Glomerular endothelial cell (primary cell): ENCODE measurements around the gene MAP4. TPM values are rescaled to one million over a fixed set of nuclear protein-coding genes. Genes with fewer than 3 reads are reported as not detected.

ENCODE experiments used
- DNase-seq: peaks from one replicate; pipeline ENCODE4 v3.0.0-alpha.2; 2011; ENCODE audit warnings: low read depth, low spot score; ENCODE audit errors: extremely low read depth
- total RNA-seq: library from RNA; depleted of rRNA; stranded (reverse); fragments of >200 nt; gene quantifications from 2 replicates; pipeline ENCODE4 v1.2.3, GENCODE V29; 2015

The MAP4 gene
- total RNA-seq, 1 donor from 2014 or later = 263 TPM

- no peak for DNase-seq
Observed at GRCh38 chr3:47867451-47868044, 148.7 kb downstream of the MAP4 start.

DNA sequence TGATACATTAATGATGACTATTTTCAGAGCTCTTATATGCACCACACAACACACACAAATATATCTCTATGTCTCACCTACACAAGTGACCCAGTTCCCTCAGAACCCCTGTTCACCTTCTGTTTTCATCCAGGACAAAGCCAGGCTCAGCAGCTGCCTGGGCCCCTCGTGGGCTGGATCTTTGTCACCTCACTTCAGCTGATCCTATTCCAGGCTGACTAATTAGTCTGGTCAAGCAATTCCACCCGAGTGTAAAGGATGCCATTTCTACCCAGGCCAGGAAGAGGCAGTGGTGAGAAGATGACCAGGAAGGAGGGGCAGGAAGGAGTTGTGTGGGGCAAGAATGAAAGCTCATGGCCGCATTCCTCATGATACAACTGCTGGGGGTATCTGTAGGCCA is 151.0 kb downstream of the MAP4 start:
- no peak for DNase-seq

GRCh38 chr3:47863391-47864128 is 152.7 kb downstream of the MAP4 start:
- DNase-seq = no peak

DNA sequence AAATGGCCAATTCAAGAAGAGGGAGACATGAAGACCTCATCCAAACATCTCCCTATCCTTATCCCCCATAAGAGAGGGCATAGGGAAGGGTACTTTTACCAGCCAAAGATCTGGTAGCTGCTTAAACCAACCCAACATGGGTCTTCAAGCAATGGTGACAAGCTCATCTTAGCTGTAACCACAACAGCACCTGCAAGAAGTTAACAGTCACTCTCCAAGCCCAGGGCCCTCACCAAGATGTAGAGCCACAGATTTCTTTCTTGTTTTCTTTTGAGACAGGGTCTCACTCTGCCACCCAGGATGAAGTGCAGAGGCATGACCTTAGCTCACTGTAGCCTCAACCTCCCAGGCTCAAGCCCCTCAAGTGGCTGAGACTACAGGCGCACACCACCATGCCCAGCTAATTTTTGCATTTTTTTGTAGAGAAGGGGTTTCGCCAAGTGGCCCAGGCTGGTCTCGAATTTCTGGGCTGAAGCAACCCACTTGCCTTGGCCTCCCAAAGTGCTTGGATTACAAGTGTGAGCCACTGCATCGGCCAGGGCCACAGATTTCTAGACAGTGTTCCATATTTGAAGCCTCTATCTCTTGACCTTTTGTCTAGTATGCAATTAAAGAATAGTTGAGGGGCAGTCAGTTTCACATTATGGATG is 156.1 kb downstream of the MAP4 start:
- no peak for DNase-seq

- no peak for DNase-seq
Observed at GRCh38 chr3:47857151-47857550, 159.1 kb downstream of the MAP4 start.

DNA sequence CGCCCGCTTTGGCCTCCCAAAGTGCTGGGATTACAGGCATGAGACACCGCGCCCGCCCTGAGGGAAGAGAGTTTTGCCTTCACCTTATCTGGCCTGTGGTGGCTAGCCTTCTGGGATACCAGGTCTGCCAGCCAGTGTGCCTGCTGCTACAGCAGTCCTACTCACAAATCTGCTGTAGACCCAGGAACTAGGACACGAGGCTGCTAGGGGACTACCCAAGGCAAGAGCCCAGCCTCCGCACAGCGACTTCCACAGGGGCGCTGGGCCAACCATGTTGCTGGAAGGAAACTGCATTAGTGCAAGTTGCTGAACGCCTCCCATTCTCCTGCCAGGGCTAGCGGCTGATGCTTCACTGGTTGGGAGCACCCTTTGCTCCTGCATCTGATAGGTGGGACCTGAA is 159.5 kb downstream of the MAP4 start:
- no peak for DNase-seq

DNA sequence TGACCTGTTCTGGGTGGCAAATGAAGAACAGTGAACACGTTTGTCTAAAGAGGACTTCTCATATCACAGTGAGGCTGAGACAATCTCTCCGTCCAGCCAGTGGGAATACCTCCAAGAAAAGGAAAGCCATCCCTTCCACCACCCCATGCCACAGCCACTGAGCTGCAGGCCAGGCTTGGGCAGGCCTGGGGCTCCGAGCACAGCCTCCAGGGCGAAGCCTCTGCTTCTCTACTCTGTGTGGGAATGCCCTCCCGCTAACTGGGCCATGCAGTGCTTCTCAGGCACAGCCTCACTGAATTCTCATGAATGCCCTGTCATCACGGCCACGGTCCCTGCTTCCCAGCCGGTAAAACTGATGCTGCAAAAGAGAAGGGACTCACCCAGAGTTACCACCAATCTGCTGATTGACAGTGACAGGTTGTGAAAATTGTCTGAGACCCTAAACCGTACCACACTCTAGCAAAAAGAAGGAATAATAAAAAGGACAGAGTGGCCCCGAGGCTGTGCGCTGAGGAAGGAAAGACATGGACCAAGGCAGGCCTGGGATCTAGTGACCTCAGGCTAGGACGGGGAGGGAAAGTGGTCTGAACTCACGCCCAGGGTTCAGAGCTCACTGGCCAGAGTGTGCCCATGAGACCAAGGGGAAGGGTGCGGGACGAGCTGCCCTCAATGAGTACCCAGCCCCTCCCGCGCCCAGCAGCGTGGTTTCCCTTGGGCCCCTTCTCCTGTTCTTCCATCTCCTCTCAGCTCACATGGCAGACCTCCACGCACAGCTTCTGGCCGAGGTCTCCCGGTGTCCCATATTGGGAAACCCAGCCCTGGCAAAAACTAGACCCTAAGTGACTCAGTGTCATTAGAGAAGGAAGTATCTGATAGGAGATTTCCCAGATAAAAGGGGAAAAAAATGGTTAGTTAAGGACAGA is 160.5 kb downstream of the MAP4 start:
- no peak for DNase-seq

GRCh38 chr3:47854720-47855455 is 161.3 kb downstream of the MAP4 start:
- DNase-seq = no peak

- no peak for DNase-seq
Observed at GRCh38 chr3:47854267-47854666, 161.9 kb downstream of the MAP4 start.

GRCh38 chr3:47852604-47853602 is 163.3 kb downstream of the MAP4 start:
- DNase-seq = no peak

- DNase-seq = no peak
Observed at GRCh38 chr3:47851888-47852603, 164.2 kb downstream of the MAP4 start.

GRCh38 chr3:47850564-47851410 is 165.4 kb downstream of the MAP4 start:
- DNase-seq = no peak

- DNase-seq = no peak
Observed at GRCh38 chr3:47849699-47850563, 166.3 kb downstream of the MAP4 start.

DNA sequence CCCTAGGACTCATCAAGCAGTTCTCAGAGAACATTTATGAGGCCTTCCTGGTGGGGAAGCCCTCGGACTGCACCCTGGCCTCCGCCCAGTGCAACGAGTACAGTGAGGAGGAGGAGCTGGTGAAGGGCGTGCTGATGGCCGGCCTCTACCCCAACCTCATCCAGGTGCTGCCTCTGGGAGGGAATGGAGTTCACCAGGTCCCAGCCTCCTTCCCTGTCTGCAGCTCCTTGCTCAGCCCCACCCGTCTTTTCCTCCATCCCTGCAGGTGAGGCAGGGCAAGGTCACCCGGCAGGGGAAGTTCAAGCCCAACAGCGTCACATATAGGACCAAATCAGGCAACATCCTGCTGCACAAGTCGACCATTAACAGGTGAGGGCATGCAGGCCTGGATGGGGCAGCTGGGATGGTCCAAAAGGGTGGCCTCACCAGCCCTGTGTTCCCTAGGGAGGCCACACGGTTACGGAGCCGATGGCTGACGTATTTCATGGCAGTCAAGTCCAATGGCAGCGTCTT is 167.0 kb downstream of the MAP4 start:
- DNase-seq = no peak

GRCh38 chr3:47848599-47849117 is 167.6 kb downstream of the MAP4 start:
- no peak for DNase-seq
